HepG2 (cell line): ENCODE data around the gene NR3C2. TPM values are rescaled to one million over a fixed set of nuclear protein-coding genes. Genes with fewer than 3 reads are reported as not detected.

Source experiments
- ATAC-seq: fragments of 200-7000 bp; cut with Tn5 transposase; 3 replicates; pipeline ENCODE4 v1.9.1; 2020; ENCODE audit warnings: mild to moderate bottlenecking, moderate library complexity
- BruUV-seq: library from RNA; stranded (reverse); fragments of 400-500 nt; replicated peaks from 2 replicates; lab custom pipeline; 2021; lab: Mats Ljungman, UMichigan
- CTCF ChIA-PET: fragments of 300-600 bp; formaldehyde crosslinking; extraction: SDS; loops from one replicate; lab custom pipeline; 2021; ENCODE audit warnings: low total read pairs, inconsistent platforms, low intra/inter-chr PET ratio; lab: Yijun Ruan, JAX
- POLR2A ChIA-PET: fragments of 350-600 bp; sonication (Branson Sonifier 250); formaldehyde crosslinking; loops from one replicate; lab custom pipeline; 2020; ENCODE audit warnings: antibody characterized with exemption, inconsistent platforms; lab: Yijun Ruan, JAX
- DNase-seq: peaks from one replicate; pipeline ENCODE4 v3.0.0-alpha.2; 2015; ENCODE audit warnings: low spot score
- FAIRE-seq: peaks from 3 replicates; lab custom pipeline; 2011; peaks lifted over from hg19 to GRCh38; lab: Jason Lieb, UNC
- H2AFZ ChIP-seq: one replicate; pipeline ENCODE4 v1.6.1; 2011; ENCODE audit warnings: low read length, inconsistent platforms
- H3K27ac ChIP-seq: fragments of 300-600 bp; 3 replicates; pipeline ENCODE4 v1.8.0; 2011; ENCODE audit warnings: mixed run types, mild to moderate bottlenecking, mixed read lengths, low read length, inconsistent platforms; ENCODE audit not compliant: insufficient read depth; ENCODE audit errors: extremely low read length
- H3K27me3 ChIP-seq, 2 experiments: fragments of 200-600 bp in 1 of 2; 2 replicates in 1 of 2; 3 replicates in 1 of 2; pipeline versions ENCODE4 v1.6.0 to v1.8.0; 2011; ENCODE audit warnings: low read length in 2 of 2, mild to moderate bottlenecking in 2 of 2, moderate library complexity in 2 of 2, inconsistent platforms in 1 of 2; ENCODE audit not compliant: insufficient read depth in 2 of 2, control insufficient read depth in 1 of 2
- H3K36me3 ChIP-seq, 2 experiments: fragments of 200-600 bp in 1 of 2; replicated peaks in 1 of 2; 2 replicates in 1 of 2; 3 replicates in 1 of 2; pipeline versions ENCODE4 v1.5.1 to v1.8.0; 2011; ENCODE audit warnings: low read length in 2 of 2, inconsistent platforms in 1 of 2; ENCODE audit not compliant: insufficient read depth in 2 of 2, control insufficient read depth in 1 of 2
- H3K4me1 ChIP-seq: 2 replicates; pipeline ENCODE4 v1.5.1; 2012; ENCODE audit warnings: low read length, inconsistent platforms; ENCODE audit not compliant: insufficient read depth
- H3K4me2 ChIP-seq: 2 replicates; pipeline ENCODE4 v1.6.0; 2011; ENCODE audit warnings: low read depth, low read length, inconsistent platforms
- H3K4me3 ChIP-seq, 3 experiments: fragments of 200-600 bp in 1 of 3; sonication (generic), shearing (Covaris generic) in 1 of 3; replicated peaks in 1 of 3; 2 replicates each; pipeline ENCODE4 v1.5.1; 2011 to 2016; ENCODE audit warnings: low read length in 3 of 3, inconsistent platforms in 2 of 3, low read depth in 2 of 3, mild to moderate bottlenecking in 2 of 3, control low read depth in 1 of 3, mixed read lengths in 1 of 3; ENCODE audit not compliant: insufficient read depth in 1 of 3
- H3K79me2 ChIP-seq: one replicate; pipeline ENCODE4 v1.6.1; 2011; ENCODE audit warnings: low read length, inconsistent platforms; ENCODE audit not compliant: insufficient read depth
- H3K9ac ChIP-seq: 2 replicates; pipeline ENCODE4 v1.6.0; 2011; ENCODE audit warnings: mild to moderate bottlenecking, low read depth, low read length, inconsistent platforms; ENCODE audit not compliant: insufficient read depth
- H3K9me3 ChIP-seq: 2 replicates; pipeline ENCODE4 v1.5.1; 2012; ENCODE audit warnings: mild to moderate bottlenecking, low read length
- H4K20me1 ChIP-seq: 2 replicates; pipeline ENCODE4 v1.6.0; 2011; ENCODE audit warnings: inconsistent platforms, mild to moderate bottlenecking, low read length, moderate library complexity; ENCODE audit not compliant: insufficient read depth
- FOXM1 ChIP-seq: sonication (generic); formaldehyde crosslinking; IDR thresholded peaks from 2 replicates; pipeline ENCODE4 v1.5.0; 2020; ENCODE audit warnings: missing genetic modification reagents
- HNRNPK ChIP-seq: fragments of 200-400 bp; formaldehyde crosslinking; IDR thresholded peaks from 2 replicates; pipeline ENCODE4 v1.6.1; 2018; ENCODE audit warnings: low read length, low read depth, moderate library complexity, mild to moderate bottlenecking; ENCODE audit not compliant: poor library complexity, severe bottlenecking
- PHF5A ChIP-seq: IDR thresholded peaks from one replicate; pipeline ENCODE4 v1.6.1; 2018; ENCODE audit warnings: low read depth, missing genetic modification reagents; ENCODE audit not compliant: unreplicated experiment
- SSRP1 ChIP-seq: IDR thresholded peaks from 2 replicates; pipeline ENCODE4 v1.6.1; 2016; ENCODE audit warnings: control low read depth
- TSC22D2 ChIP-seq: sonication (generic); formaldehyde crosslinking; IDR thresholded peaks from 2 replicates; pipeline ENCODE4 v1.5.1; 2020; ENCODE audit warnings: missing genetic modification reagents, mild to moderate bottlenecking, borderline replicate concordance
- WIZ ChIP-seq: sonication (generic); formaldehyde crosslinking; IDR thresholded peaks from 2 replicates; pipeline ENCODE4 v1.5.1; 2020; ENCODE audit warnings: mild to moderate bottlenecking, missing genetic modification reagents
- ZFY ChIP-seq: sonication (generic); formaldehyde crosslinking; IDR thresholded peaks from 2 replicates; pipeline ENCODE4 v1.4.0; 2020; ENCODE audit warnings: missing genetic modification reagents
- ZNF207 ChIP-seq: fragments of 450-650 bp; IDR thresholded peaks from 2 replicates; pipeline ENCODE4 v1.6.1; 2016; ENCODE audit warnings: antibody characterized with exemption, borderline replicate concordance
- ZNF597 ChIP-seq: sonication (generic); formaldehyde crosslinking; IDR thresholded peaks from 2 replicates; pipeline ENCODE4 v1.5.0; 2020; ENCODE audit warnings: missing genetic modification reagents
- ZNF761 ChIP-seq: sonication (generic); formaldehyde crosslinking; conservative IDR thresholded peaks from 2 replicates; pipeline ENCODE4 v1.4.0; 2020; ENCODE audit warnings: mild to moderate bottlenecking, missing genetic modification reagents
- ZNF879 ChIP-seq: sonication (generic); formaldehyde crosslinking; IDR thresholded peaks from 2 replicates; pipeline ENCODE4 v1.8.1; 2023; ENCODE audit warnings: missing genetic modification reagents
- WGBS: methylation state at CpG from one replicate; pipeline ENCODE4 v1.1.6; 2017; ENCODE audit warnings: low lambda C conversion rate; 5-methylcytosine and 5-hydroxymethylcytosine counted together
- in situ Hi-C: cut with HindIII; loops from 2 replicates; pipeline ENCODE4 v1.10.0; 2017; ENCODE audit warnings: low pct_unique_long_range_greater_than_20kb; ENCODE audit not compliant: extremely low pct_ligation_motif_present
- intact Hi-C: fragments of 100-400 bp; cut with micrococcal nuclease; formaldehyde crosslinking; loops from one replicate; pipeline ENCODE4 v1.10.0; 2022; ENCODE audit not compliant: unreplicated experiment
- polyA plus RNA-seq, 8 experiments: library from polyadenylated mRNA; depleted of rRNA in 3 of 8; stranded (reverse) in 7 of 8; unstranded in 1 of 8; fragments of >200 nt; fragmentation: Illumina TruSeq in 4 of 8; extraction: Trizol in 4 of 8; gene quantifications; 2 replicates each; pipeline versions ENCODE4 v1.2.1 to v1.2.3, GENCODE V29; 2011 to 2016; ENCODE audit warnings: low read depth in 4 of 8, missing spikeins in 1 of 8, mixed read lengths in 1 of 8; ENCODE audit not compliant: insufficient read depth in 1 of 8
- total RNA-seq, 5 experiments: library from RNA; depleted of rRNA; stranded (reverse); fragments of >200 nt; fragmentation: Illumina TruSeq; extraction: Trizol; gene quantifications; 2 replicates each; pipeline ENCODE4 v1.2.3, GENCODE V29; 2016; ENCODE audit warnings: low read depth in 1 of 5
- TF ChIP-seq, protein P1 (sequence below): conservative IDR thresholded peaks from 2 replicates; pipeline ENCODE4 v1.6.1; 2018; ENCODE audit warnings: missing genetic modification reagents
- TF ChIP-seq, protein P2 (sequence below): IDR thresholded peaks from 2 replicates; pipeline ENCODE4 v1.6.1; 2016; ENCODE audit warnings: mild to moderate bottlenecking, missing biosample characterization, missing genetic modification reagents
- TF ChIP-seq, protein P3 (sequence below): sonication (generic); formaldehyde crosslinking; IDR thresholded peaks from 2 replicates; pipeline ENCODE4 v1.4.0; 2020; ENCODE audit warnings: mild to moderate bottlenecking, missing genetic modification reagents

Gene NR3C2
- total and polyA plus RNA-seq, 2 of the 13 experiments (the other 11 are each of a cell fraction or from before 2014, with no cell fraction given): 0.26 to 0.46 TPM

GRCh38 chr4:148164557-148164956 lies 277.7 kb downstream of the NR3C2 start:
- TF ChIP-seq PHF5A (CRISPR knock-in tag): no peak
- TF ChIP-seq FOXM1 (CRISPR knock-in tag): no peak
- TF ChIP-seq, protein P1, sequence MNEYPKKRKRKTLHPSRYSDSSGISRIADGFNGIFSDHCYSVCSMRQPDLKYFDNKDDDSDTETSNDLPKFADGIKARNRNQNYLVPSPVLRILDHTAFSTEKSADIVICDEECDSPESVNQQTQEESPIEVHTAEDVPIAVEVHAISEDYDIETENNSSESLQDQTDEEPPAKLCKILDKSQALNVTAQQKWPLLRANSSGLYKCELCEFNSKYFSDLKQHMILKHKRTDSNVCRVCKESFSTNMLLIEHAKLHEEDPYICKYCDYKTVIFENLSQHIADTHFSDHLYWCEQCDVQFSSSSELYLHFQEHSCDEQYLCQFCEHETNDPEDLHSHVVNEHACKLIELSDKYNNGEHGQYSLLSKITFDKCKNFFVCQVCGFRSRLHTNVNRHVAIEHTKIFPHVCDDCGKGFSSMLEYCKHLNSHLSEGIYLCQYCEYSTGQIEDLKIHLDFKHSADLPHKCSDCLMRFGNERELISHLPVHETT (CRISPR knock-in tag): no peak
- TF ChIP-seq, protein P2, sequence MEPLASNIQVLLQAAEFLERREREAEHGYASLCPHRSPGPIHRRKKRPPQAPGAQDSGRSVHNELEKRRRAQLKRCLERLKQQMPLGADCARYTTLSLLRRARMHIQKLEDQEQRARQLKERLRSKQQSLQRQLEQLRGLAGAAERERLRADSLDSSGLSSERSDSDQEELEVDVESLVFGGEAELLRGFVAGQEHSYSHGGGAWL: no peak
- no peak for TF ChIP-seq SSRP1 (CRISPR knock-in tag)
- TF ChIP-seq TSC22D2 (CRISPR knock-in tag): no peak
- no peak for TF ChIP-seq ZNF761
- no peak for TF ChIP-seq ZFY (CRISPR knock-in tag)
- Histone ChIP-seq H3K4me3 (no peak overlapping the region), H3K9ac (no peak overlapping the region), H3K4me1 (no peaks in the 10 kb centered on the region), H3K36me3 (no peaks in the 10 kb centered on the region), H3K27ac (no peak overlapping the region), H3K9me3 (no peaks in the 10 kb centered on the region), H4K20me1 (no peaks in the 10 kb centered on the region), H3K27me3 (no peaks in the 10 kb centered on the region; a peak in 1 of 5 replicates), H3K79me2 (no peaks in the 10 kb centered on the region), H2AFZ (no peak overlapping the region), H3K4me2 (no peak overlapping the region)
- ATAC-seq (no peak), DNase-seq (no peak), FAIRE-seq (no peak)
- WGBS: 18% methylated on average over 2 of the region's 2 CpGs
- no TSS peak for BruUV-seq
- in situ Hi-C loops (no loop called here), intact Hi-C loops (no loop called here)
- CTCF ChIA-PET: no interaction called here
- POLR2A ChIA-PET: no interaction called here

- 0% methylated on average over 1 of the region's 1 CpG for WGBS
- in situ Hi-C loops: no loop called here
- Histone ChIP-seq H3K27me3 (no peaks in the 10 kb centered on the region; a peak in 1 of 5 replicates), H3K9ac (no peak overlapping the region), H3K9me3 (no peaks in the 10 kb centered on the region), H3K79me2 (no peaks in the 10 kb centered on the region), H4K20me1 (no peaks in the 10 kb centered on the region), H2AFZ (no peak overlapping the region), H3K4me3 (no peak overlapping the region), H3K27ac (no peak overlapping the region), H3K36me3 (no peaks in the 10 kb centered on the region), H3K4me2 (no peak overlapping the region), H3K4me1 (no peaks in the 10 kb centered on the region)
- DNase-seq (no peak), FAIRE-seq (no peak), ATAC-seq (no peak)
- intact Hi-C loops: no loop called here
- CTCF ChIA-PET: no interaction called here
- no TSS peak for BruUV-seq
- POLR2A ChIA-PET: no interaction called here
- TF ChIP-seq WIZ (CRISPR knock-in tag) (no peak), ZNF879 (CRISPR knock-in tag) (no peak), HNRNPK (no peak), ZNF597 (CRISPR knock-in tag) (no peak), ZNF207 (no peak)
- TF ChIP-seq, protein P3, sequence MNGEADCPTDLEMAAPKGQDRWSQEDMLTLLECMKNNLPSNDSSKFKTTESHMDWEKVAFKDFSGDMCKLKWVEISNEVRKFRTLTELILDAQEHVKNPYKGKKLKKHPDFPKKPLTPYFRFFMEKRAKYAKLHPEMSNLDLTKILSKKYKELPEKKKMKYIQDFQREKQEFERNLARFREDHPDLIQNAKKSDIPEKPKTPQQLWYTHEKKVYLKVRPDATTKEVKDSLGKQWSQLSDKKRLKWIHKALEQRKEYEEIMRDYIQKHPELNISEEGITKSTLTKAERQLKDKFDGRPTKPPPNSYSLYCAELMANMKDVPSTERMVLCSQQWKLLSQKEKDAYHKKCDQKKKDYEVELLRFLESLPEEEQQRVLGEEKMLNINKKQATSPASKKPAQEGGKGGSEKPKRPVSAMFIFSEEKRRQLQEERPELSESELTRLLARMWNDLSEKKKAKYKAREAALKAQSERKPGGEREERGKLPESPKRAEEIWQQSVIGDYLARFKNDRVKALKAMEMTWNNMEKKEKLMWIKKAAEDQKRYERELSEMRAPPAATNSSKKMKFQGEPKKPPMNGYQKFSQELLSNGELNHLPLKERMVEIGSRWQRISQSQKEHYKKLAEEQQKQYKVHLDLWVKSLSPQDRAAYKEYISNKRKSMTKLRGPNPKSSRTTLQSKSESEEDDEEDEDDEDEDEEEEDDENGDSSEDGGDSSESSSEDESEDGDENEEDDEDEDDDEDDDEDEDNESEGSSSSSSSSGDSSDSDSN (CRISPR knock-in tag): no peak
Measured at GRCh38 chr4:148162991-148163390, 279.2 kb downstream of the NR3C2 start.
